Fibroblast of lung (primary cell): ENCODE measurements around the gene RPL29.

Experiments used
- EZH2 ChIP-seq: IDR thresholded peaks from 2 replicates; pipeline ENCODE4 v1.5.1; 2012; ENCODE audit warnings: low read length, control low read depth, mild to moderate bottlenecking; ENCODE audit errors: missing control alignments
- TF ChIP-seq, protein P1 (sequence below), 2 donors: IDR thresholded peaks in 1 of 2; conservative IDR thresholded peaks in 1 of 2; 1 replicate in 1 of 2; 2 replicates in 1 of 2; pipeline ENCODE4 v1.5.1; 2011 to 2012; ENCODE audit warnings: low read length in 2 of 2, control low read depth in 1 of 2, inconsistent platforms in 1 of 2, low read depth in 1 of 2, mild to moderate bottlenecking in 1 of 2

DNA sequence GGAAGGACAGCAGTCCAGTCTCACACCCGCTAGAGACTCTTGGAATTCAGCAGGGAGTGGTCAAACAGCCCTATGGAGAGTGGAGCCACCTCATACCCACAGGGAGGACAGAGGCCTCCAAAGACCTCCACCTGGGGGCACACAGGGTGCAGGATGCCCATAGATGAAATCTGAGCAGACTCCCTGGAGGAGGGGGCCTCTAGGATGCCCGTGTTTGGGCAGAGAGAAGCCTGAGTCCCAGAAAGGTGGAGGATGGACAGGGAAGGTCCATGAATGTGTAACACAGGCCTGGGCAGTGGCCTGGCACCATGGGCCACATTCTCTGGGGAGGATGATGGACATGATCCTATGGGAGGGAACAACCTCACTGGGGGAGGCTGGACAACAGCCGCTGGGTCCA, 39.0 kb upstream of the RPL29 start:
- TF ChIP-seq, protein P1, sequence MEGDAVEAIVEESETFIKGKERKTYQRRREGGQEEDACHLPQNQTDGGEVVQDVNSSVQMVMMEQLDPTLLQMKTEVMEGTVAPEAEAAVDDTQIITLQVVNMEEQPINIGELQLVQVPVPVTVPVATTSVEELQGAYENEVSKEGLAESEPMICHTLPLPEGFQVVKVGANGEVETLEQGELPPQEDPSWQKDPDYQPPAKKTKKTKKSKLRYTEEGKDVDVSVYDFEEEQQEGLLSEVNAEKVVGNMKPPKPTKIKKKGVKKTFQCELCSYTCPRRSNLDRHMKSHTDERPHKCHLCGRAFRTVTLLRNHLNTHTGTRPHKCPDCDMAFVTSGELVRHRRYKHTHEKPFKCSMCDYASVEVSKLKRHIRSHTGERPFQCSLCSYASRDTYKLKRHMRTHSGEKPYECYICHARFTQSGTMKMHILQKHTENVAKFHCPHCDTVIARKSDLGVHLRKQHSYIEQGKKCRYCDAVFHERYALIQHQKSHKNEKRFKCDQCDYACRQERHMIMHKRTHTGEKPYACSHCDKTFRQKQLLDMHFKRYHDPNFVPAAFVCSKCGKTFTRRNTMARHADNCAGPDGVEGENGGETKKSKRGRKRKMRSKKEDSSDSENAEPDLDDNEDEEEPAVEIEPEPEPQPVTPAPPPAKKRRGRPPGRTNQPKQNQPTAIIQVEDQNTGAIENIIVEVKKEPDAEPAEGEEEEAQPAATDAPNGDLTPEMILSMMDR (conservative IDR thresholded peaks at IDR 0.05 in 1 of 2, IDR thresholded peaks at IDR 0.05 in 1 of 2; ENCODE audit: low read depth in 1 of 2, low read length in 2 of 2): no peak
- no peak for TF ChIP-seq EZH2
